ENCODE results near the gene MLPH.

Gene MLPH

DNA sequence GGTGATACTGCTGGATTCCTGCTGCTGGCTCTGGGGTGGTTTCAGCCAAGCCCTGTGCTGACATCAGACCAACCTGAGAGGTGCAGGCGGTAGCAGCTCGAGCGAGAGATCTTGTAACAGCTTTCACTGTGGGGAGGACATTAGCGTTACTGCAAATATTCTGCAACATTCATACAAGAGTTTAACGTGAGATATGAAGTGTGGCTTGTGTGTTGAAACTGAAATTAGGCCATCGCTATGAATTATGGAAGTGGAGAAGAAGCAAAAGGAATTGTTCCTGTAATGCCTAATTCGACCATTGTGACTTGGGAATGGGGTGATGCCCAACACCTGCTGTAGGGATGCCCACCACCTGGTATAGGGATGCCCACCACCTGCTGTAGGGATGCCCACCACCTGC is 6.5 kb upstream of the MLPH start:
- no peak for DNase-seq (ENCODE audit: low read depth in 2 of 2)

DNA sequence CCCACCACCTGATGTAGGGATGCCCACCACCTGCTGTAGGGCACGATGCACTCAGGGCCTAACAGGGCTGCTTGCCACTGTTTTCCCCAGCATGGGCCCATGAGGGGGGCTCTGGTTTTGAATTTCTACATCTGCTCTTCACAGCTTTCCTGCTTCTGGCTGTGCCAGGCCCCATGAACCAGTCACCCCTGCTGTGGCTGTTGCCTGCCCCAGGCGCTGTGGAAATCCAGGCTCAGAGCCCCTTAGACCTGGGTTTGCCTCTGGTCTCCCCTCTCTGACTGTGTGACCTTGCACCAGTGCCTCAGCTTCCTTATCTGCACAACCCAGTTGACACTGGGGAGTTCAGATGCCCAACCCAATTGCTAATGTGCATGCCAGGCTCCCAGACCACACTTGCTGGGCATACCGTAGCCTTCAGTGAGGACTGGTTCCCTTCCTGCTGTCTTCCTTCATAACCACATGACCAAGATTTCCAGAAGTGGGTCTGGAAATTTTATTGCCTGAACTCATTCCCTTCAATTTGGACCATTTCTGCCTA is 6.0 kb upstream of the MLPH start:
- no peak for DNase-seq (ENCODE audit: low read depth in 2 of 2)

DNA sequence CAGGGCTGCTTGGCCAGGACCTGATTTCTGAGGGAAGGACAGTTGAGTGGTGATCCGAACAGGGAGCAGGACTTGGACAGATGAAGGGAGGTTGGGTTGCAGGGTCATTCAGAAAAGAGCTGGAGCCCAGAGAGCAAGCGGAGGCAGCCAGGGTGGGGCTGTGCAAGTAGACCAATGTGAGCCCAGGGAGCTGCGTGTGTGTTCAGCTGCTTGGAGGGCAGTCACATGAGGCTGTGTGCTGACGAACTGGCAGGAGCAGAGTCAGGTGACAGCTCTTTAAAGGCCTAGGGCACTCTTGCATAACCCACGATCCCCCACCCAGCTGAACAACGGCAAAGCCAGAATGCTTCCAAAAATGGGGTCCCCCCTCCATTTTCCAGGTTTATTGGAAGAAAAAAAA is 4.6 kb upstream of the MLPH start:
- no peak for DNase-seq (ENCODE audit: low read depth in 2 of 2)

DNA sequence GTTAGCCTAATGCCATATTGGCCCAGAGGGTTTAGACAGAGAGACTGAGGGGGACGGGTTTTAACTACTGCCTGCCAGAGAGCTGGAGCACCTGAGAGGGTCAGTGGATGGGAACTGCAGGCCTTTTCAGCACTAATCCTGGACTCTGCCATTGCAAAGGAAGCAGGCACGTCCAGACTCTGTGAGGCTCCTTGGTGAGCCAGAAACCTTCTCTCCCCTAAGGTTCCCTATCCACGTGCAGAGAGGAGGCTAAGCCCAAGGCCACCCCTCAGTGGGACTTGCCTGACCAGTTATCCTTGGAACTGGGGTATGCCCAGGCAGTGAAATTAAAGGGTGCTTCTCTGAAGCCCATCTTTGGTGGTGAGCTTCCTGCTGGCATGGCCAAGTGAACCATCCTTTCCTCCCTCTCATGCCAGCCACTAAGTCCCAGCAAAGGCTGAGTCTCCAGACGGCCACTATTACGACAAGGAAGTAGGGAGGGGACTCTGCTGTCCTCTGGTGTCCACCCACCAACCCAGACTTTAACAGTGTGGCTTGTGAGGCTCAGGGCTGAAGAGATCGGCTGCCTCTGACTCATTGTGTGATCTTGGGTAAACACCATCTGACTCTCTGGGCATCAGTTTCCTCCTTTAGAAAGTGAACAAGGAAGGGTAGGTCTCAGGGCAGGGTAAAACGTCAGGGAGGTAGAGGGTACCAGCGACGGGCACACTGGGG is 3.9 kb upstream of the MLPH start:
- DNase-seq (ENCODE audit: low read depth in 2 of 2), result no peak

DNA sequence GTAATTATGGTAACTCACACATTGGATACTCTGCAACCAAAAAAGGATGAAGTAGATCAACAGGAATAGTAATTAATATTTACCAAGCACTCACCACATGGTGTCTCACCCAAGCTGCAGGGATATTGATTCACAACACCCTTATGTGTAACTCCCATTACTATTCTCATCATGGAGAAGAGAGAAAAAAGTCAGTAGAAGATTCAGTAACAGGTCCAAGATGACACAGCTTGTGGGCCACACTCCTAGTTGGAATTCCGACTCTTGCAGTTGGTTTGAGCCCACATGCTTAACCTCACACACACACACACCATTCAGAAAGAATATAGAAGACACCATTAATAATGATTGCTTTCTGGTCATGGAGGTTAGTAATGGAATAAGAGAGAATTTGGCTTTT is 1.7 kb upstream of the MLPH start:
- DNase-seq (ENCODE audit: low read depth in 2 of 2), result no peak

DNA sequence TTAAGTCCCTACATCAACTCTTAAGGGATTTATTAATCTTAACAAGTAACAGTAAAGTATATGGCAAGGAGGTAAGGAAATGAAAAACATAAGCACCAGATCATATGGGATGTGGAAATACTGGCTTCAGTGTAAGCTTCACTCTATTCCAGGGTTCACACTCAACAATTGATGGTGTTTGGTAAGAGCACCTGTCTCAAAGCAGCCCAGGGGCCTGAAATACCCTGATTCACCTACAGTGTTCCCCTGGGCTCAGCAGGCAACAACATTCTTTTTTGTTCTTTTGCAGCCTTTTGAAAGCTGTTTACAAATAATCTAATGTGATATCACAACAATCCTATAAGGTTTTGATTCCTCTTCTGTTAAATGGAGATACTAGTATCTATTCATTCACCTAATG is 1.2 kb upstream of the MLPH start:
- DNase-seq (ENCODE audit: low read depth in 2 of 2), result no peak

DNA sequence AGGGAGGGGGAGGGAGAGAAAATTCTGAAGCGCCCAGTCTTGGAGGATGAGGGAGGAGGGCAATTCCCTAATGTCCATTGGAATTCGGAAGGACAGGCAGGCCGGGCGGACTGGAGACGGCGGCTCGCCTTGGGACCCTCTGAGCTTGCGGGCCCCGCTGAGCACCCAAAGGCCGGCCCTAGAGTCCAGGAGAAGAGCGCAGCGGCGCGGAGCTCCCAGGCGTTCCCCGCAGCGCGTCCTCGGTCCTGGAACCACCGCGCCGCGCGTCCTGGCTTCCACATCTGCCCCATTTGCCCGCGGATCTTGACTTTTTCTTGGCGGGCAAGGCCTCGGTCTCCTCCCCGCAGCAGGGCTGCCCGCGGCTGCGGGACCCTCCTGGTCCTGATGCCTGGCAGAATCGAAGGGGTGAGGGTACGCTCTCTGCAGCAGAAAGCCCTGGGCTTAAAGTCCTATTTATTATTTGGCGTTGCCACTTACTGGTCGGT is 675 bp upstream of the MLPH start:
- no peak for DNase-seq (ENCODE audit: low read depth in 2 of 2)

DNA sequence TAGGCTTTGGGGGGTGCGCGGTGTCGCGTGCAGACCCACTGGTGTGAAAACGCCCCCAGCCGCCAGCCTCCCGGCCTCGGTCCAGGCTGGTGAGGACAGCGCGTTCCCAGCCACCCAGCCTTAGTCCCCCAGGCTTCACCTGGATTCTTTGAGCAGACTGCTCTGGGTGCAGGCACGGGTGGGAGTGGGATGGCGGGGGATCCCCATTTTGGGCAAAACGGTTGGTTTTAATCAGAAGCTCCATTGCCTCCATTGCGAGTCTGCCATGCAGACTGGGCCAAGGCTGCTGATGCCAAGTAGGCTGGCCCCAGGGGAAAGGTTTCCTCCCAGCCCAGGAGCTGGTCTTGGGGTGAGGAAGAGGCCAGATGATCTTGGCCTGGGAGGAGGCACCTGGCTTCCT is 445 bp downstream of the MLPH start:
- DNase-seq (ENCODE audit: low read depth in 2 of 2), result no peak

DNA sequence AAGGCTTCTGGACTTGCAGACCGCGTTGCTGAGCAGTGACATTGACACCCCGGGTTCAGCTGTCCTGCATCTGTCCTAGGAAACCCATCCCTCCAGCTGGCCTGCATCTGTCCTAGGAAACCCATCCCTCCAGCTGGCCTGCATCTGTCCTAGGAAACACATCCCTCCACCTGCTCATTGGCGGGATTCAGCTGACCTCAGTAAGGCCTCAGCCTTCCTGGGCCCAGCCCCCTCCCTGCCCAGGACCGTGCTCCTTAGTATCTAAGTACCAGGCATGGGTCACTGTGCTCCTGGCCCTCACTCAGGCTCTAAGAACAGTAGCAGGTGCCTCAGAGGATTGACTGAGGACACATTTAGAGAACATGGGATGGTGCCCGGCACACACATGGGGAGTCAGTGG is 1.2 kb downstream of the MLPH start:
- DNase-seq (ENCODE audit: low read depth in 2 of 2), result no peak

DNA sequence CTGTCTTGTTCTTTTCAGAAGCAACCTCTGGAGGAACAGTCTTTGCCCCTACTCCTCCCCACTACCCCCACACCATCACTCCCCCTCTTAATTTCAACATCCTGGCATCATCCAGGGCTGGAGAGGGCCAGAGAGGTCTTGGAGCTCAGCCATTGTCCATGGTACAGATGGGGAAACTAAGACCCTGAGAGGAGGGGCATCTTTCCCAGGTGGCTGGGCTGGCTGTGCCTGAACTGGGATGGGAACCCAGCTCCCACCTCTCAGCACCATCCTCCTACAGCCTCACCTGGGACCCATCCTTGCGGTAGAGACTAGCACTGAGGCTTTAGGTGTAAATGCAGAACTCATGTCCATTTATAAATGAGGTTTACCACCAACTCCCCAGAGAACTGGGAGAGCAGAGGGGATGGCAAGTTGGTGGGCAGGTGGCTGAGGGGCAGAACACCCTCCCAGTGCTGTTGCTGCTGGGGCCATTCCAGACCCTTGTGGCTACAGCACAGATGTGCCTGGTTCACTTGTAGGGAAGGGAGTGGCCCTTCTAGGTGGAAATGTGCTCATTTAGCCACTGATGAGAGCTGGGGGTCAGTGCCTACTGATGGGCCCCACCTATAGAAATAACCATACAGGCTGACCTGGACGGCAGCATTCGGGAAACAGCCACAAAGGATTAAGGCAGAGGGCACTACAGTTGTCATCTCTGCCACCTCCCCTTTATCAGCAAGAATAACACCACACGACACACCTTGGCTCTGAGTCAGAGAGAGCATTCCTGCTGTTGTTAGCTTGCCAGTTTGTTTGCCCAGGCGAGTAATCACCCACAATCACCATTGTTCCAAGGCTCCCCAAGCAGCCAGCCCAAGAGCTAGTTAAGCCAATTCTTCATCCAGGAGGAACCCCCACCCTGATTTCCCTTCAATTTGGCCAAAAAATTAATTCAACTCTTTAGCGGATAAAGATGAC is 2.1 kb downstream of the MLPH start:
- DNase-seq (ENCODE audit: low read depth in 2 of 2), result no peak

DNA sequence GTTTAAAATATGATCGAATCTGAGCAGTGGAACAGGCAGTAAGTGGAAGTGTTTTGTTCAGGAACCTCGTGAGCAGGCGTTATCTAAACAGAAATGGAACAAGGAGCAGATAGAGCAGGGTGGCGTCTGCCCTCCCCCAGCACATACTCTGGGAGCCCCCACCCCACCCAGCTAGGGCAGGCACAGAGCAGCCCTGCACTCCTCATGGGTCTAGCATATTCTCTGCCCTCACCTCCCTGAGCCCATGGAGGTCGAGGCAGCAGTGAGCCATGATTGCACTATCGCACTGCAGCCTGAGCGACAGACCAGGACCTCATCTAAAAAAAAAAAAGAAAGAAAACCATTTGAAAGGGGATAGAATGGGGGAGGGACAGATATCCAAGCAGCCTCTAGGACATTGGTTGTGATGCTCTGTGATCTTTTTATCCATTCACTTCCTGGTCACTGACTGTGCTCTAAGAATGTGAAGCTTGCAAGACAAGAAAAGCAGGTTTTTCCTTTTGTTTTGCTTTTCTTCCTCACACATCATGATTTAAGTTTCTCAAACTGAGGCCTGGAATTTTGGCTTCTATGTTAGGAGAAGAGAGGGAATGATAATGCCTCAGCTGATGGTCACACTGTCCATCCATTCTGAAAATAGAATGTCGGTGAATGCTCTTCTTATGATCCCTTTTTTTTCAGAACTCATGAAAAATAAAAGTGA is 3.1 kb downstream of the MLPH start:
- DNase-seq (ENCODE audit: low read depth in 2 of 2), result no peak

DNA sequence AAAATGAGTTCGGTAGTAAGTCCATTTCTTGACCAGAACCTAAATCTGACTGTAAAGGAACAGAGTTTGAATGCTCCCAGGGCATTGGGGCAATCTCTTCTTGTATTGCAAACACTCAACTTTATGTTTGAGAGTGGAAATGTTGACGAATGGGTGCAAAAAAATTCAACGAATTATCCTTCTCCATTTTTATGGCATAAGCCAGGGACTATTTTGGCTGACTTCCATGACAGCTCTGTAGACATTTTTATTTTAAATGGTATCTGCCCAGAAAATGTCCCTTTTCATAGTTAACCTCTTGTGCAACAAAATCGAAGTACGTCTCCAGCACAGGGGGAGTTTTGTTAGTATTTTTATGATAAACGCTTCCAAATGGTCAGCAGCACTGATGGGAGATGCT is 3.7 kb downstream of the MLPH start:
- no peak for DNase-seq (ENCODE audit: low read depth in 2 of 2)

DNA sequence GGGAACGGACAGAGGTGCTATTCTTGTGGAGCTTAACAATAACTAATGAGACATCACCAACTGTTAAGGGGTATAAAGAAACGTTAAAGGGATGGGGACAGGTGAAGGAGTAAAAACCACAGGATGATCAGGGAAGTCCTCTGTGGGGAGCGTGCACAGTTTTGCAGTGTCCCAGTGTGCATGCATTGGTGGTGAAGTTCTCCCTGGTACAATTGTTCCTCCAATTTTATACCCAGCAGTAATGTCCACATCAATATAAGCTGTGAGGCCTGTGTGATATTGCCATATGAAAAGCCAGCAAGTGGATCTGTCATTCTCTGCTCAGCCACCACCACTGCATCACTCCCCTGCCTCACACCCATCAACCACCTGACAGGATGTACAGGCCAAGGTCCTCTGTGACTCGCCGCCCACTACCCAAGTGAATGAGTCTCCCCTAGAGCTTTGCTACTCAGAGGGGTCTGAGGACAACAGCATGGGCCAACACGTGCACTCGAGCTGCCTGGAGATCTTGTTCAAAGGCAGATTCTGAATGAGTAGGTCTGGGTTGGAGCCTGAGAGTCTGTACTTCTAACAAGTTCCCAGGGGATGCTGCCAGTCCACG is 4.6 kb downstream of the MLPH start:
- no peak for DNase-seq (ENCODE audit: low read depth in 2 of 2)

DNA sequence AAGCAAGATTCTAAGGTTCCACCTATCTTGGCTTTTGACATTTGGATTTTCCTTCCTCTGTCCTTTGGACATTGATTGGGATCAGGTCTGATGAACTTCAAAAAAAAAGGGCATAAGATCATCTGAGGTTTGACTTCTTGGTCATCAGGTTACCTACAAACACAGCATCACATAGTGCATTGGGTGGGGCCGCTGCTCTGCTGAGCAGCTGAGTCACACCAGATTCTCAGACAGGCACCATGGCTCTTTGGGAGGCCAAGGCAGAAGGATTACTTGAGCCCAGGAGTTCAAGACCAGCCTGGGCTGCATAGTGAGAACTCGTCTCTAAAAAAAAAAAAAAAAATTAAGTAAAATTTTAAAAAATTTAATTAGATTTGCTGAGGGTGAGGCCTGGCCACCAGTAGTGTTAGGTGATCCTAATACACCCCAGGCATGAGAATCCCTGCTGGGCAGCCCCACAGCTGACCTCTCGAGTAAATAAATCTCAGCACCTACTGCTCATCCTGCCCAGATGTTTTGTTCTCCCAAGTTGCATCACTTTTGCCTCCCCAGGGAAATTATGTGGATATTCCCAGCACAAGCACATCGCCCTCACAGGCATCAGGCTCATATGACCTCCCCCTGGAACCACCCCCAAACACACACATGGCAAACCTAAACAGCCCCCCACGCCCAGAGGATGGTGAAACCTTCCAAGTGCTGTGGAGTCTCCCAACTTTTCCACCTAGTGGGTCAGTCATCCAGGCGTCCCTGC is 5.3 kb downstream of the MLPH start:
- DNase-seq (ENCODE audit: low read depth in 2 of 2), result no peak

DNA sequence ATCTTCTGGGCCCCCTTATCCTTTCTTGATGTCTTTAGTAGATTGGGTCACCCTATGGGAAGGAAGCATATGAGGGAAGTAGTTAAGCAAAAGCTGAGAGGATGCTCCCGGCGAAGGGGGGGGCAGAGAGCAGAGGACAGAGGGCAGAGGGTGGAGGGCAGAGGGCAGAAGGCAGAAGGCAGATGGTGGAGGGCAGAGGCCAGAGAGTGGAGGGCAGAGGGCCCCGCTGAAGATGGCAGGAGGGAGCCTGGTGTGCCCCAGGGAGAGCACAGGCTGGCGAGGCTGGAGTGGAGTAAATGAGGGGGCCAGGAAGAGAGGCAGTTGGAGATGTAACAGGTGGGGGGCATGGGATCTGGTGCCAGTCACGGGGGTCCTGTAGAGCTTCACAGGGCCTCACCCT is 7.0 kb downstream of the MLPH start:
- DNase-seq (ENCODE audit: low read depth in 2 of 2), result no peak

DNA sequence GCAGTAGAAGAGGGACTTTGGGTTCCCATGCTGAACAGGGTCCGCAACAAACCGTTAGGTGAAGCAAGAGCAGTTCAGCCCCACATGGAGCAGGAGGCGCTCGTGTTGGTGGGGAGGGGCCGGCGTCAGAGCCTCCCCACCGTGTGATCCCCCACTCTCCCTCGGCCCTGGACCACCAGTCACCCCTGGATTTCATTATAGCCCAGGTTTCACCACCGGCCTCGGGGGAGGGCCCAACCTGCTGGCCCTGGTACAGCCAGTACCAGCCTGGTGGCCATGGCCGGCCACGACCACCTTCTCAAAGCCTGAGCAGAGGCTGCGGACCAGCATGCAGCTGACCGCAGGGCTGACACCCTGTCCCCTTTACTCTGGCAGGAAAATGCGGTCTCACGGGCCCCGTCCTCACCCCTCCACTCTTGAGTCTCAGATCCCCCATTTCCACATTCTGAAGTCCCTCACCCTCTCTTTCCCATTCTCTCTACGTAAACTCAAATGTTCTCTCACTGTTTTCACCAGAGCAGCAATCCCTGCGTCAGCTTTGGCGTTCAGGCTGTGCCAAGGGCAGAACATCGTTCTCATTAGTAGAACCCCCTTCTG is 8.6 kb downstream of the MLPH start:
- no peak for DNase-seq (ENCODE audit: low read depth in 2 of 2)

DNA sequence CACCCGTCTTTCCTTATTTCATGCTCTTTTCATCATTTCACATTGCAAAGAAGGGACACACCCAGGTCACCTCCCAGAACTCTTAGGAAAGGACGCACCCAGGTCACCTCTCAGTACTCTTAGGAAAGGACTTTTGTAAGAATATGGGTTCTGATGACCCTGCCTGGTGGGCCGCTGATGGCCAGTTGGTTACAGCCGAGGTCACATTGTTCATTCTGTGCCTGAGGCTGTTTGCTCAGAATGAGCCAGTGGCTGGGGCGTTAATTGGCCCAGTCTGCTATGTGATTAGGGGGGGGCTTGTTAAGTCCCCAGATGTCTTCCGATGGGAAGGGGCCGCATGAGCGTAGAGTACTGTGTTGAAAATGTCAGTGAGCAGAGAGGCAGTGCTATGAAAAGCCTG is 9.4 kb downstream of the MLPH start:
- no peak for DNase-seq (ENCODE audit: low read depth in 2 of 2)

DNA sequence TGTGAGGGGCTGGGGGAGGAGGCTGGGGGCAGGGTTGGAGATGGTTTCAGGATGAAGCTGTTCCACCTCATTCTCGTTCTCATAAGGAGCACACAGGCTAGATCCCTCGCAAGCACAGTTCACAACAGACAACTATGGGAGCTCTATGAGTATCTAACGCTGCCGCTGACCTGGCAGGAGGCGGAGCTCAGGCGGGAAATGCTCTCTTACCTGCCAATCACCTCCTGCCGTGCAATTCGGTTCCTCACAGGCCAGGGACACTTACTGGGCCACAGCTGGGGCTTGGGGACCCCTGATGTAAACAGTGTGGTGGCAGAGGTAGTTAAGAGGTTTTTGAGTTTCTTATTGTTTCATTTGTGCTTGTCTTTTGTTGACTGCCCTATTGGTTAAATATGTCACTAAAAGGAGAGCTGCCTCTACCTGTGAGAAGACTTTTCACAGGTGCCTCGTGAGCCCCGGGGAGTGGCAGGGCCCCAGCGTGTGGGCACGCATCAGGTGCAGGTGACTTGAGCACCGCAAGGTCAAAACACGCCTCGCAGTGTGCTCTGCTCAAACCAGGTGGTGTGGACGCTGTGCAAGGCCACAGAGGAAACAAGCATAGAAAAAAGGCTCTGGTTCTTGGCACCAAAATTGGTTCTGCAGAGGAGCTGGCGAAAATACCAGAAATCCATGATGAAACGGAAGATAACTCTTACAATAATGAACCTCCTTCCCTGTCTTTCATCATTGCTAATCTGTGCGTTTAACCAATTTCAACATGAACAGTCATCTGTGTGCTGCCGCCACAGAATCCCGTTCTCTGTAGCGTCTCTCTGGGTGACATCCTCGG is 10.2 kb downstream of the MLPH start:
- no peak for DNase-seq (ENCODE audit: low read depth in 2 of 2)

DNA sequence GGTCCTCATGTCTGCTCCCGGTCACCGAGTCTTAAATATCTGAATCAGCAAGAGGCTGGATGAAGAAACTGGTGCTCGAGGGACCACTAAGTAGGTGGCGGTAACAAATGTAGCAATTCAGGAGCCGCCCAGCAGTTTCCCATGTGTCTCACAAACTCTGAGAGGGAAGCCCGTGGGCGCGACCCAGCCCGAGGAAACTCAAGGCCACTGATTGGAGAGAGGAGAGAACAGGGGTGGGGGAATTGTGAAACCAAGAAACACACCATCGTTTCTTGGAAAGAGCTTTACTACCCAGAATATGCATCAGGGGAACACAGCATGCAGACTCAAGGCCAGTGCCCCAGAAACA is 10.8 kb downstream of the MLPH start:
- DNase-seq (ENCODE audit: low read depth in 2 of 2), result no peak

DNA sequence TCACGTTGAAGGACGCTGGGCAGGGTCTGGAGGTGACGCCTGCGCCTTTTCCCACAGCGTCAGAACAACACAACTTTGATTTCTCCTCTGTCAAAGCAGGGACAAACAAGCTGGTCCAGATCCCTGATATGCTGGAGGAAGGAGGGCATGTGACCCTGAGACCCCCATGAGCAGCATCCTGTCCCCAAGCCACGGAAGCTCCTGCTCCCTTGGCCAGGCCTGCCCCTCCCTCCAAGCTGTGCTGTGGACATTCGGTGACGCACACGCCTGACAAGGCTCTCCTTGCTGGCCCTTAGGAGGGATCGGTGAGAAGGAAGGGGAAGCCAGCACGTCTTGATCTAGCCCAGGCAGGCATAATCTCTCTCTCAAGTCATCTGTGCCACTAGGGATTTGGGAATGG is 11.3 kb downstream of the MLPH start:
- DNase-seq (ENCODE audit: low read depth in 2 of 2), result no peak
